Nephron progenitor cell (in vitro differentiated cells): Measurements from ENCODE around the gene RBMS2.
A peak's percentile ranks its signal among the peaks of the same experiment; 100 is the strongest.

Experiments used
- DNase-seq: peaks from one replicate; pipeline ENCODE4 v3.0.0; 2021
- H3K27ac Mint-ChIP-seq: 2 replicates; pipeline ENCODE4 v1.8.0; 2021; ENCODE audit warnings: mild to moderate bottlenecking, moderate library complexity, mixed read lengths
- H3K27me3 Mint-ChIP-seq: 2 replicates; pipeline ENCODE4 v1.8.0; 2021; ENCODE audit warnings: mild to moderate bottlenecking, low read depth, mixed read lengths; ENCODE audit not compliant: poor library complexity
- H3K36me3 Mint-ChIP-seq: 2 replicates; pipeline ENCODE4 v1.8.0; 2021; ENCODE audit warnings: low read depth, mixed read lengths
- H3K4me1 Mint-ChIP-seq: 2 replicates; pipeline ENCODE4 v1.8.0; 2021; ENCODE audit warnings: mixed read lengths
- H3K4me3 Mint-ChIP-seq: 2 replicates; pipeline ENCODE4 v1.8.0; 2021; ENCODE audit warnings: mild to moderate bottlenecking, moderate library complexity, mixed read lengths
- H3K9me3 Mint-ChIP-seq: 2 replicates; pipeline ENCODE4 v1.8.0; 2021; ENCODE audit warnings: mild to moderate bottlenecking, moderate library complexity, mixed read lengths
- TF ChIP-seq, protein P1 (sequence below): fragments of 200-600 bp; sonication (generic); IDR thresholded peaks from 2 replicates; pipeline ENCODE4 v1.5.0; 2021; ENCODE audit warnings: antibody characterized with exemption

Gene RBMS2

DNA sequence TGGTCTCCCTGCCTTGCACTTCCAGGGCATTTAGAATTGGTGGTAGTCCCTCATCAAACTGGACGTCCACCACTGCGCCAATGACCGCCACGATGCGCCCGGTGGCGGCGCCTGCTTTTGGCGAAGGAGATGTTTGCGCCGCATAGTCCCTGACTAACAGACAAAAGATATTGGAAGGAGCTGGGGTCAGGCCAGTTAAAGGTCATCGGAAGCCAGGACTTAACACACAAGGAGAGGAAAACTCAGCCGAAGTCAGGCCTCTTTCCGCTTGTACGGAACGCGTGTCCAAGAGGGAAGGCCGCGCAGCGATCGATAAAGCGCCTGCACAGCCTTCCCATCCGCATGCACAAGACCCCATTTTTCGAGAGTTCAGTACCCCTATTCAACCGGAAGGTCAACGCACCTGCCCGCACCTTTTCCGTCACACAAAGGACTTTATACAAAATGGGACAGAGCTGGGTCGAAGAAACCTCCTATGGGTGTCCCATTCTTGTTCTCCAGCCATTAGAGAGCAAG is 123.6 kb downstream of the RBMS2 start:
- Mint-ChIP-seq H3K27ac (peak overlapping the region; percentile 94), H3K4me3 (peak overlapping the region; percentile 100), H3K4me1 (peaks cover 25% of the 10 kb centered on the region), H3K27me3 (no peaks in the 10 kb centered on the region), H3K36me3 (peaks cover 40% of the 10 kb centered on the region), H3K9me3 (peaks cover 5% of the 10 kb centered on the region)
- TF ChIP-seq, protein P1, sequence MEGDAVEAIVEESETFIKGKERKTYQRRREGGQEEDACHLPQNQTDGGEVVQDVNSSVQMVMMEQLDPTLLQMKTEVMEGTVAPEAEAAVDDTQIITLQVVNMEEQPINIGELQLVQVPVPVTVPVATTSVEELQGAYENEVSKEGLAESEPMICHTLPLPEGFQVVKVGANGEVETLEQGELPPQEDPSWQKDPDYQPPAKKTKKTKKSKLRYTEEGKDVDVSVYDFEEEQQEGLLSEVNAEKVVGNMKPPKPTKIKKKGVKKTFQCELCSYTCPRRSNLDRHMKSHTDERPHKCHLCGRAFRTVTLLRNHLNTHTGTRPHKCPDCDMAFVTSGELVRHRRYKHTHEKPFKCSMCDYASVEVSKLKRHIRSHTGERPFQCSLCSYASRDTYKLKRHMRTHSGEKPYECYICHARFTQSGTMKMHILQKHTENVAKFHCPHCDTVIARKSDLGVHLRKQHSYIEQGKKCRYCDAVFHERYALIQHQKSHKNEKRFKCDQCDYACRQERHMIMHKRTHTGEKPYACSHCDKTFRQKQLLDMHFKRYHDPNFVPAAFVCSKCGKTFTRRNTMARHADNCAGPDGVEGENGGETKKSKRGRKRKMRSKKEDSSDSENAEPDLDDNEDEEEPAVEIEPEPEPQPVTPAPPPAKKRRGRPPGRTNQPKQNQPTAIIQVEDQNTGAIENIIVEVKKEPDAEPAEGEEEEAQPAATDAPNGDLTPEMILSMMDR, result no peak
- DNase-seq, result peak; percentile 18
